Keratinocyte (primary cell): ENCODE data around the gene ENO1.
"Not testable (repeated sequence)": the region's sequence is repeated elsewhere in the genome, so short reads cannot be mapped to it uniquely, and the experiment has no call there.

Source experiments
- CTCF ChIP-seq, 3 experiments: IDR thresholded peaks in 1 of 3; conservative IDR thresholded peaks in 1 of 3; optimal IDR thresholded peaks in 1 of 3; 2 replicates in 2 of 3; 3 replicates in 1 of 3; pipeline versions ENCODE3 to v1.5.1; 2011; ENCODE audit warnings: low read length in 3 of 3, mild to moderate bottlenecking in 3 of 3, moderate library complexity in 2 of 3, control low read depth in 1 of 3, inconsistent platforms in 1 of 3; ENCODE audit not compliant: insufficient read depth in 2 of 3; ENCODE audit errors: extremely low read depth in 1 of 3
- EZH2 ChIP-seq: IDR thresholded peaks from one replicate; pipeline ENCODE4 v1.6.1; 2012; ENCODE audit warnings: inconsistent platforms, mild to moderate bottlenecking, low read length, moderate library complexity

DNA sequence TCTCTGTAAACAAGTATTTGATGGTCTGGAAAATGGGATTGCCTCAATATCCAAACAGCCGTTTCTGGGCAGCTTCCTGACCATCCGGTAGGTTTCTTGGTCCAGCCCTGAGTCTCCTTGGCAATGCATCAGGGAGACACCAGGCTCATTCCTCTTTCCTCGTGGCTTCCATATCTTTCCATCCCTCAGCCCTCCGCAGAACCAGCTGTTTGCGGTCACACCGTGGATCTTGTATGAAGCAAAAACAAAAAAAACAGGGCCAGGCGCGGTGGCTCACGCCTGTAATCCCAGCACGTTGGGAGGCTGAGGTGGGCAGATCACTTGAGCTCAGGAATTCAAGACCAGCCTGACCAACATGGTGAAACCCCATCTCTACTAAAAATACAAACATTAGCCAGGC, 39.0 kb upstream of the ENO1 start:
- TF ChIP-seq CTCF (optimal IDR thresholded peaks at IDR 0.05 in 1 of 3, IDR thresholded peaks at IDR 0.05 in 1 of 3, conservative IDR thresholded peaks at IDR 0.05 in 1 of 3; ENCODE audit: extremely low read depth in 1 of 3, insufficient read depth in 2 of 3, low read length in 3 of 3); EZH2: not testable (repeated sequence)
